G401.6 (cell line): ENCODE results near the gene MCUB.
"Not testable (repeated sequence)": the region's sequence is repeated elsewhere in the genome, so short reads cannot be mapped to it uniquely, and the experiment has no call there.

Experiments
- FAIRE-seq: peaks from 2 replicates; lab custom pipeline; 2012; peaks lifted over from hg19 to GRCh38; lab: Jason Lieb, UNC

Gene MCUB

DNA sequence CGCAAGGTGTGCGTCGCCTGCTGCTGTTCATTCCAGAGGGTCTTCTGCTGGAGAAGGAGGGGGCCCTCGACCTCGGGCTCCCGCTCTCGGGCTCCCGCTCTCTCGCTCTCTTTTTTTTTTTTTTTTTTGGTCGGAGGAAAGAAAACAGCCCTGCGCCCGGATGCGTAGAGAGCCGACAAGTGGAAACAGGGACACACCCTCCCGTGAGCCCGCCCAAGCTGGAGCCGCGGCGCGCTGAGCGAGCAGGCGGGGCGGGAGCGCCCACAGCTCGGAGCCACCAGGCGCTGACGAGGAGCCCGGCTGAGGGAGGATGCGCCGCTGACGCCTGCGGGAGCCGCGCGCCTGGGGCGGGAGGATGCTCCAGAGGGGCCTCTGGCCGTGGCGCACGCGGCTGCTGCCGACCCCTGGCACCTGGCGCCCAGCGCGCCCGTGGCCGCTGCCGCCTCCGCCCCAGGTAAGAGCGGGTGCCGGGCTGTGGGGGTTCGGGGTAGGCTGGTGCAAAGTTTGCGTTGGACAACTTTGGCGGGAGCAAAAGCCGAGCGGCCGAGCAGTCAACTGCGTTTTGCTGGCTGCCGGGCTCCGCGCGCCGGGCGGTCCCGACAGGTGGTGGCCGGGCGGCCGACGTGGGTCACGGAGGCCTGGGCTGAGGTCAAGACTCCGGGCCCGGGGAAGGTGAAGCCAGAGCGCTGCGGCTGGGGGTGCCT is at the start of gene MCUB:
Gene MCUB (plus strand): TSS at position 264 of the 704 bp plus-strand sequence. CDS start 92 bp downstream, at position 356.
- no peak for FAIRE-seq

GRCh38 chr4:109510687-109511086 is 49.4 kb upstream of the MCUB start:
- FAIRE-seq, result peak; percentile 8

- FAIRE-seq, result no peak
Observed at GRCh38 chr4:109511414-109511813, 48.6 kb upstream of the MCUB start.

GRCh38 chr4:109513368-109513767 is 46.7 kb upstream of the MCUB start:
- FAIRE-seq, result not testable (repeated sequence)

GRCh38 chr4:109532182-109532581 is 27.9 kb upstream of the MCUB start:
- FAIRE-seq, result no peak

DNA sequence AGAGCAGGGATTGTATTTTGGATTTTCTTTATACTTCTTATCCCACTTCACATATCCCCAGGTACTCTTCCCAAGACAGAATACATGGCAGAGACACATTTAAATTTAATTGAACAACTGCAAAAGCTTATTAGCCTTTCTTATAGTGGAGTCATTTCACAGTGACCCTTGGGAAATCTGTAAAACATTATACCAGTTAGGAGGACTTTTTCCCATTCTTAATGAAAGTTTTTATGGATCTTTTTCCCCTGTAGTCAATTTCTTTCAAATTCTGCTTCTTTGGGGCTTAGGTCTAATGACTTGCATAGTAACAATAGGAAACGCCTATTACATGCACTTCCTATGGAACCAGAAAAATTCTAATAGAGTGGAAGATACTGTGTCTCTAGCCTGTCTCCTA is 14.6 kb upstream of the MCUB start:
- no peak for FAIRE-seq

DNA sequence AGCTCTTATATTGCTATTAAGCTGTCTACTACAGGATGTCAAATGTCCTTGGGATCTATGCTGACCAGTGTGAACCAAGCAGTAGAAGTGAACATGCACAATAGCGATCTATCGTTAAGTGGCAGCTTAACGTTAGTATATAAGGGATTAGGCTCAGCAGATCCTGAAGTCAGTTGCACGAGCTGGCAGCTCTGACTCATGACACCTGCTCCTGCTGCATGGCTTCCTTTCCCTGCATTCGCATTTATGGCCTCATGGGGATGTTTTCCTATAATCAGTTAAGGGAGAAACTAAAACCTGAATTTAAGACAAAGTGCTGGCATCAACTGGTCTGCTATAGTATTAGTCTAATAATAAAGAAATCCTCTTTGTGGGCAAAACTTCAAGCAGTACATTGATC is 12.7 kb upstream of the MCUB start:
- no peak for FAIRE-seq

DNA sequence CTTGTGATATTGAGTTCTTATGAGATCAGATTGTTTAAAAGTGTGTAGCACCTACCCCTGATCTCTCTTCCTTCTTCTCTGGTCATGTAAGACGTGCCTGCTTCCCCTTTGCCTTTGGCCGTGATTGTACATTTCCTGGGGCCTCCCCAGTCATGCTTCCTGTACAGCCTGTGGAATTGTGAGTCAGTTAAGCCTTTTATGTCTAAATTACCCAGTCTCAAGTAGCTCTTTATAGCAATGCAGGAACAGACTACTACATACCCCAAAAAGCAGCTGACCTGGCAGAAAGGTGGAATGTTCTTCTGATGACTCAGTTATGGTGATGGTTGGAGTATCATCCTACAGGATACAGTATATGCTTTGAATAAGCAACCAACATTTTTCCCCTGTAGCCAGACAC is 11.4 kb upstream of the MCUB start:
- FAIRE-seq, result no peak

GRCh38 chr4:109552237-109552636 is 7.8 kb upstream of the MCUB start:
- no peak for FAIRE-seq

DNA sequence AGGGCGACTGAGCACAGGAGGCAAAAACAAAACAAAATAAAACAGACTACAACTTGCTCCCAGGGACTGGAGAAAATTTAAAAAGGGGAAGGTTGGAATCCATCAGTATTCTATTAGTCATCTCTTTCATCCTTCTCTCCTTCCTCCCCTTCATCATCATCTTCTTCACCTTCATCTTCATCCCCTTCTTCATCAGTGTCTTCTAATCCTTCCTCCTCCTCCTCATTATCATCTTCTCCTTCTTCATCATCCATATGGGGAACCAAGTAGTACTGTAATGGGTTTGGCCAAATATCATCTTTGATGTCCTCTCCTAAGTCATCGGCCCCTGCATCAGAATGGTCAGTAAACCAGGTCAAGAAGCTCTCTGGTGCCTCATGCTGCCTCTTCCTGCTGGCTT is 6.9 kb upstream of the MCUB start:
- no peak for FAIRE-seq

DNA sequence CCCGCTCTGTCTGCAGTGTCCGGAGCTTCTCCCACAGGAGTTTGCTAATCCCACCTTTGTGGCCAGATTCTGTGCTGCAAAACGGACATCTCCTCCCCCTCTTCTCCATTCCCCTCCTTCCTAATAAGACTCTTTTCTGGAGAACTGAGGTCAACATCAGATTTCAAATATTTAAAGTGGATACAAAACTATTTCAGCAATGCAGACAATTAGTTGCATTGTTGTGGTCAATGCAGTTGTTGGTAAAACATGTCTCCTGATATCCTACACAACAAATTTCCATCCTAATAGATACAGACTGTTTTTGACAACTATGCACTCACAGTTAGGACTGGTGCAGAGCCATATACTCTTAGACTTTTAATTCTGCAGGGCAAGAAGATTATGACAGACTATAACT is 5.1 kb upstream of the MCUB start:
- no peak for FAIRE-seq

DNA sequence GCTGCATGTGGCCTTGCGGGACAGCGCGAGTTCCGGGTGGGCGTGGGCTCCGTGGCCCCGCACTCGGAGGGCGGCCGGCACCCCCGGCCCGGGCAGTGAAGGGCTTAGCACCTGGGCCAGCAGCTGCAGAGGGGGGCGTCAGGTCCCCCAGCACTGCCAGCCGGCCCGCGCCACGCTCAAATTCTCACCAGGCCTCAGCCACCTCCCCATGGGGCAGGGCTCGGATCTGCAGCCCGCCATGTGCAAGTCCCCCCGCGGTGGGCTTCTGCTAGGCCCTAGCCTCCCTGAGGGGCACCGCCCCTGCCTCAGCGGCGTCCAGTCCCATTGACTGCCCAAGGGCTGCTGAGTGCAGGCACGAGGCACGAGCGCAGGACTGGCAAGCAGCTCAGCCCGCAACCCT is 2.6 kb upstream of the MCUB start:
- FAIRE-seq, result no peak

- not testable (repeated sequence) for FAIRE-seq
Observed at GRCh38 chr4:109558095-109558494, 2.0 kb upstream of the MCUB start.

GRCh38 chr4:109559625-109559982 is 442 bp upstream of the MCUB start:
- no peak for FAIRE-seq

DNA sequence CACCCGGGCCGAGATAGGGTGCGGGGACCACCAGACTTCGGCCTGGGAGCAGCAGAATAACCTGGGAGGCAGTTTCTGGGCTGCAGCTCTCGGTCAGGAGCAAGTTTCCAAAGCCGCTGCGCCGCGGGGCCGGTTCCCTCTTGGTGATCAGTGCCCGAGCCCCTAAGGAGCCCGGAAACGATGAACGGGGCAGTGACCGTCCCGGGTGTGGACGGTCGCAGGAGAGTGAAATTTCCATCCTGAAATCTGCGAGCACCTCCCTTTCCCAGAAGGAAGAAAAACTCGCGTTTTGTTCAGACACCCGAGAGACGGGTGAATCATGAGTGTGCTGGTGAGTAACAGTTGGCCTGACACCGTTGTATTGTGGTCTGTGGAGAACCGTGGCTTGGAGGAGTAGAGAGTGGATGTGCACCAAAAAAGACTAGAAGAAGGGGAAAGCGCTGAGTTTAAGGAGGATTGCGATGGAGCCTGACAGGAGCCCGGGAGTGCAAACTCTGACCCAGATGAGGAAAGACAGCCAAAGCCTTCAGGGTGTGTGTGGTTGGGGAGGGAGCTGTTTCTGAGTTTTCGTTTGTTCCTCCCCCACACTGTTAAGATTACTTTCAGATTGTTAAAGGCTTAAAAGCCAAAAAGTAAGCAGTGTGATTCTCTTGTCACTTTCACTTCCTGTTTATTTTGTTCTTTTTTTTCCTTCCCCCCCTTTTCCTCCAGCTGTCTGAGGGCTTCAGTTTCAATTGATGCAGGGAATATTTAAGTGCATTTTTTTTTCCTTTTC is 828 bp downstream of the MCUB start:
- FAIRE-seq, result no peak

- FAIRE-seq, result no peak
Observed at GRCh38 chr4:109562457-109563239, 2.6 kb downstream of the MCUB start.

DNA sequence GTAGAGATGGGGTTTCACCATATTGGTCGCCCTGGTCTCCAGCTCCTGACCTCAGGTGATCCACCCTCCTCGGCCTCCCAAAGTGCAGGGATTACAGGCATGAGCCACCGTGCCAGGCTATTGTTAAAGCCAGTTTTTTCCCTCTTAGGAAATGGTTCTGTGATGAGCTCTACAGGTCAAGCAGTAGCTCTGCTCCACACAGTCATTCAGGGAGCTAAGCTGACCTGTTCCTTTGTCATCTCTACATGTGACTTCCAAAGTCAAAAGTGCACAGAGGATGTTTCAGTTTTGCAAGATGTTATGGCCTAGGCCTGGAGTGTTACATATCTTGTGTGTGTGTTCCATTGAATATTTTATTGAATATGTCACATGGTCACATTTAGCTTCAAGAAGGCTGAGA is 11.4 kb downstream of the MCUB start:
- no peak for FAIRE-seq

- FAIRE-seq, result no peak
Observed at GRCh38 chr4:109572154-109572553, 12.1 kb downstream of the MCUB start.

DNA sequence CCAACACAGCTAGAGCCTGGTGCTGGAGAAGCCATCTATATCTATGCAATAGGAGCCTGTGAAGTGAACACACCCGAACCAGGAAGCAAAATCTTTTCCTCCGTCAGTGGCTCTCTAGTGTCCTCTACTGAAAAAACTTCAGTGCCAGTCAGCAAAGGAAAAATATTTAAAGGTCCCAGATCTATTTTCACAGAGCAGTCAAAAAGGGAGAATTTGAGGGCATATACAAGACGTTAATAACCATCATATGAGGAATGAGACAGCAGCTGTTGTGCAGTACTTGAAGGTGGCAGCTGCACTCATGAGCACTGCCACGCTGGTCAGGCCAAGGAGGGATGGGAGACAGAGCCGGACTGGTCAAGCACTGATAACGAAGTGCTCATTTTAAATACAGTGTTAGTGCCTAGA is 14.4 kb downstream of the MCUB start:
- FAIRE-seq, result no peak

DNA sequence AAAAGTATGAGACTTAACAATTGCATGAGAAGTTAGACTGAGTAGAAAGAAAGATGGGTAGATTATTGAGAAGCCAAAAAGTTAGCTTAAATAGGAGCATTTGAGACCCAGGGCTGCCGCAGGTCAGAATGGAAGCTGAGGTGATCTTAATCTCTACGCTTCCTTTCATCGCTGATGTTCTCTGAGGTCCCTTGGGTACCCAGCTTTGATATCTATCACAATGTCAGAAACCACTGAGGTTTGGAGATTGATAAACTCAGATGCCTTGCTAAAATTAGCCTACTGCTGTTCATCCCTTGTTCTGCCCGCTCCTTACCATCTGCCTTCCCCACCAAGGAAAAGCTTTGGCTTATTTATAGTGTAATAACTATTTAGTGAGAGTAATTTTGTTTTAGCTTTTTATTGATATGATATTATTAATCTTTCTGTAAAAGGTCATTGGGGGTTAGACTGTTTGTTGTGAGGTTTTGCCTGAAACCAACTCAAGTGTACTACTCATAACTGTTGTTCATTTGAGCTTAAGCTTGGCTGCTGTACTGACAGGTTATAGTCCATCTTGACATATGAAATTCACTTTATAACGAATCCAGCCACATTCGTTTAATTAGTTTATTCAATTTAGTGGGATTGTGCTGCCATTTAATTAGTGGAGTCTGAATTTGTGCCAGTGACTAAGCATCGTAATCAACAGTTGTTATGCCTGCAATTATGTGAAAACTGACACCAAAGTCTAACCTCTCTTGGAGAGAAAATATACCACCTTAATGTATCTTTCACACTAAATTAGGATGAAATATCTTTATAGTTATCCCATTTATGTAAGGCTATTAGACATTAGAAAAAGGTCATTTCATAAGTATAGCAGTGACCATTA is 15.1 kb downstream of the MCUB start:
- no peak for FAIRE-seq

- no peak for FAIRE-seq
Observed at GRCh38 chr4:109576462-109576861, 16.4 kb downstream of the MCUB start.

DNA sequence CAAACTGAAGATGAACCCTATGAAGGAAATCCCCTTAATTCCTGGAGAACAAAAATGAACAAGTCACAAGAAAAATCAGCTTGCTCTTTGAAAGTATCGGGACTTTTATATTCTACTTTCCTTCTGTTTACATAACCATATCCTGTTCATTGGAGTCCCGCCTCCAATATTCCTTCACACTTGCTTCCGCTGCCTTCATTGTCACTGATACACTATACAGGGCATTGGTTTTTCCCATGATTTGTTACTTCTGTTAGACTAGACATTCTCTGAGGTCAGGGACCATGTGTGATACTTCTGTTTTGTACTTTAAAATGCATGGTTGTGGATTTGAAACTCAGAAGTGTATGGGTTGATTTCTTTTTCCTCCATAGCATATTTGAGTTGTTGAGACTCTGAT is 18.8 kb downstream of the MCUB start:
- FAIRE-seq, result no peak
